Right atrium auricular region (tissue), 2 donors: ENCODE results near the gene ACRBP. TPM values are rescaled to one million over a fixed set of nuclear protein-coding genes. Genes with fewer than 3 reads are reported as not detected.
A peak's percentile ranks its signal among the peaks of the same experiment; 100 is the strongest.

ENCODE experiments used
- DNase-seq: peaks from one replicate; pipeline ENCODE4 v3.0.0-alpha.2; 2019; ENCODE audit warnings: low spot score
- H3K27ac ChIP-seq, 2 donors: fragments of 200-600 bp; sonication (generic); 1 replicate in 1 of 2; 2 replicates in 1 of 2; pipeline ENCODE4 v1.5.1; 2016 to 2019
- H3K27me3 ChIP-seq, 2 donors: fragments of 200-600 bp; sonication (generic); one replicate each; pipeline versions ENCODE4 v1.5.1 to v1.6.0; 2017 to 2019
- H3K36me3 ChIP-seq: fragments of 200-600 bp; sonication (generic); one replicate; pipeline ENCODE4 v1.5.1; 2016
- H3K4me1 ChIP-seq, 2 donors: fragments of 200-600 bp; sonication (generic); one replicate each; pipeline versions ENCODE4 v1.5.1 to v1.6.0; 2017 to 2019
- H3K4me3 ChIP-seq, 2 donors: fragments of 200-600 bp; sonication (generic); 1 replicate in 1 of 2; 2 replicates in 1 of 2; pipeline ENCODE4 v1.5.1; 2017 to 2019; ENCODE audit warnings: mild to moderate bottlenecking in 1 of 2, moderate library complexity in 1 of 2
- H3K9me3 ChIP-seq, 2 donors: fragments of 200-600 bp; sonication (generic); one replicate each; pipeline ENCODE4 v1.5.1; 2019
- CTCF ChIP-seq, 2 donors: fragments of 200-600 bp; sonication (generic); IDR thresholded peaks; one replicate each; pipeline ENCODE4 v1.5.1; 2019; ENCODE audit warnings: antibody characterized with exemption in 2 of 2
- total RNA-seq, 2 donors: library from RNA; depleted of rRNA; stranded (reverse); fragments of >200 nt; gene quantifications; one replicate each; pipeline ENCODE4 v1.1.0, GENCODE V29; 2016

ACRBP gene
- total RNA-seq, 2 donors from 2014 or later, result 0.43 TPM; not detected in 1

- Histone ChIP-seq H3K4me1 (peaks cover 0 to 55% of the 10 kb centered on the region in 2 donors), H3K4me3 (no peak overlapping the region), H3K36me3 (no peaks in the 10 kb centered on the region), H3K9me3 (no peaks in the 10 kb centered on the region), H3K27me3 (no peaks in the 10 kb centered on the region), H3K27ac (peak overlapping the region; percentile 96 to 99)
- TF ChIP-seq CTCF (IDR thresholded peaks at IDR 0.05), result no peak
- no peak for DNase-seq
Measured at GRCh38 chr12:6608592-6609281, 38.5 kb downstream of the ACRBP start.

GRCh38 chr12:6607751-6608591, 39.3 kb downstream of the ACRBP start:
- peak; percentile 69 for DNase-seq
- Histone ChIP-seq H3K27ac (peak overlapping the region; percentile 96 to 99), H3K9me3 (no peaks in the 10 kb centered on the region), H3K36me3 (no peaks in the 10 kb centered on the region), H3K4me1 (peaks cover 0 to 57% of the 10 kb centered on the region in 2 donors), H3K4me3 (no peak overlapping the region), H3K27me3 (no peaks in the 10 kb centered on the region)
- TF ChIP-seq CTCF (IDR thresholded peaks at IDR 0.05), result no peak

GRCh38 chr12:6606331-6607131, 40.7 kb downstream of the ACRBP start:
- TF ChIP-seq CTCF (IDR thresholded peaks at IDR 0.05), result no peak
- peak; percentile 67 for DNase-seq

GRCh38 chr12:6605421-6606330, 41.6 kb downstream of the ACRBP start:
- peak in 1 of 2 donors; percentile 17 for TF ChIP-seq CTCF (IDR thresholded peaks at IDR 0.05)

More at GRCh38 chr12:6606331-6607131, 40.7 kb downstream of the ACRBP start:
- Histone ChIP-seq H3K4me1 (peaks cover 0 to 53% of the 10 kb centered on the region in 2 donors), H3K4me3 (peak overlapping the region; percentile 73 to 98), H3K27ac (peak overlapping the region; percentile 96 to 99), H3K36me3 (peaks cover 11% of the 10 kb centered on the region), H3K27me3 (no peaks in the 10 kb centered on the region), H3K9me3 (no peaks in the 10 kb centered on the region)

More at GRCh38 chr12:6605421-6606330, 41.6 kb downstream of the ACRBP start:
- H3K27me3 ChIP-seq, result no peaks in the 10 kb centered on the region
- no peak for DNase-seq
- H3K9me3 ChIP-seq, result no peaks in the 10 kb centered on the region
- peaks cover 20% of the 10 kb centered on the region for H3K36me3 ChIP-seq
- H3K4me1 ChIP-seq, result peaks cover 0 to 51% of the 10 kb centered on the region in 2 donors
- H3K4me3 ChIP-seq, result peak overlapping the region; percentile 73 to 98
- peak overlapping the region; percentile 96 to 99 for H3K27ac ChIP-seq
